Fibroblast of lung (primary cell): ENCODE results near the gene GAPVD1. TPM values are rescaled to one million over a fixed set of nuclear protein-coding genes. Genes with fewer than 3 reads are reported as not detected.
A peak's percentile ranks its signal among the peaks of the same experiment; 100 is the strongest.

Experiments used
- DNase-seq, 2 donors: peaks; one replicate each; pipeline versions ENCODE4 v3.0.0 to v3.0.0-alpha.2; 2010; ENCODE audit warnings: low read depth in 2 of 2
- H2AFZ ChIP-seq: 2 replicates; pipeline ENCODE4 v1.5.1; 2012; ENCODE audit warnings: low read length, control low read depth, inconsistent platforms
- H3K27ac ChIP-seq: 2 replicates; pipeline ENCODE4 v1.5.1; 2011; ENCODE audit warnings: low read length, control low read depth; ENCODE audit not compliant: insufficient read depth
- H3K27me3 ChIP-seq: 2 replicates; pipeline ENCODE4 v1.5.1; 2011; ENCODE audit warnings: mild to moderate bottlenecking, low read length; ENCODE audit not compliant: control insufficient read depth, insufficient read depth
- H3K36me3 ChIP-seq: 2 replicates; pipeline ENCODE4 v1.5.1; 2011; ENCODE audit warnings: low read length; ENCODE audit not compliant: control insufficient read depth, insufficient read depth
- H3K4me1 ChIP-seq: 2 replicates; pipeline ENCODE4 v1.5.1; 2011; ENCODE audit warnings: low read length; ENCODE audit not compliant: control insufficient read depth, insufficient read depth; ENCODE audit errors: extremely low read depth
- H3K4me2 ChIP-seq: 2 replicates; pipeline ENCODE4 v1.5.1; 2011; ENCODE audit warnings: low read length, control low read depth; ENCODE audit not compliant: insufficient read depth; ENCODE audit errors: extremely low read depth
- H3K4me3 ChIP-seq, 4 experiments: fragments of 200-600 bp in 1 of 4; sonication (generic) in 1 of 4; replicated peaks in 1 of 4; 2 replicates each; pipeline ENCODE4 v1.5.1; 2011 to 2016; ENCODE audit warnings: low read length in 4 of 4, low read depth in 3 of 4, mild to moderate bottlenecking in 3 of 4, control low read depth in 2 of 4, inconsistent platforms in 1 of 4, mixed read lengths in 1 of 4; ENCODE audit not compliant: insufficient read depth in 1 of 4; ENCODE audit errors: control extremely low read depth in 1 of 4
- H3K79me2 ChIP-seq: 2 replicates; pipeline ENCODE4 v1.5.1; 2012; ENCODE audit warnings: mild to moderate bottlenecking, low read length, inconsistent platforms; ENCODE audit not compliant: control insufficient read depth, insufficient read depth
- H3K9ac ChIP-seq: 2 replicates; pipeline ENCODE4 v1.5.1; 2011; ENCODE audit warnings: mild to moderate bottlenecking, low read length, control low read depth; ENCODE audit not compliant: insufficient read depth
- H3K9me3 ChIP-seq: 2 replicates; pipeline ENCODE4 v1.5.1; 2012; ENCODE audit warnings: low read depth, low read length; ENCODE audit not compliant: control insufficient read depth, insufficient read depth
- H4K20me1 ChIP-seq: 2 replicates; pipeline ENCODE4 v1.5.1; 2011; ENCODE audit warnings: low read length; ENCODE audit not compliant: control insufficient read depth, insufficient read depth; ENCODE audit errors: extremely low read depth
- CTCF ChIP-seq, 2 donors: IDR thresholded peaks in 1 of 2; conservative IDR thresholded peaks in 1 of 2; 1 replicate in 1 of 2; 2 replicates in 1 of 2; pipeline ENCODE4 v1.5.1; 2011 to 2012; ENCODE audit warnings: low read length in 2 of 2, control low read depth in 1 of 2, inconsistent platforms in 1 of 2, low read depth in 1 of 2, mild to moderate bottlenecking in 1 of 2
- EZH2 ChIP-seq: IDR thresholded peaks from 2 replicates; pipeline ENCODE4 v1.5.1; 2012; ENCODE audit warnings: low read length, control low read depth, mild to moderate bottlenecking; ENCODE audit errors: missing control alignments
- polyA plus RNA-seq, 2 donors: library from polyadenylated mRNA; depleted of rRNA in 1 of 2; stranded (reverse) in 1 of 2; unstranded in 1 of 2; fragments of >200 nt; gene quantifications; 2 replicates each; pipeline ENCODE4 v1.2.1, GENCODE V29; 2011 to 2012; ENCODE audit warnings: missing spikeins in 1 of 2
- total RNA-seq: library from RNA; depleted of rRNA; stranded (reverse); fragments of >200 nt; gene quantifications from 2 replicates; pipeline ENCODE4 v1.2.1, GENCODE V29; 2014

GAPVD1 gene
- total and polyA plus RNA-seq, 2 donors (not counting 1 experiment from before 2014, with no cell fraction given), result 23.0 to 72.3 TPM

DNA sequence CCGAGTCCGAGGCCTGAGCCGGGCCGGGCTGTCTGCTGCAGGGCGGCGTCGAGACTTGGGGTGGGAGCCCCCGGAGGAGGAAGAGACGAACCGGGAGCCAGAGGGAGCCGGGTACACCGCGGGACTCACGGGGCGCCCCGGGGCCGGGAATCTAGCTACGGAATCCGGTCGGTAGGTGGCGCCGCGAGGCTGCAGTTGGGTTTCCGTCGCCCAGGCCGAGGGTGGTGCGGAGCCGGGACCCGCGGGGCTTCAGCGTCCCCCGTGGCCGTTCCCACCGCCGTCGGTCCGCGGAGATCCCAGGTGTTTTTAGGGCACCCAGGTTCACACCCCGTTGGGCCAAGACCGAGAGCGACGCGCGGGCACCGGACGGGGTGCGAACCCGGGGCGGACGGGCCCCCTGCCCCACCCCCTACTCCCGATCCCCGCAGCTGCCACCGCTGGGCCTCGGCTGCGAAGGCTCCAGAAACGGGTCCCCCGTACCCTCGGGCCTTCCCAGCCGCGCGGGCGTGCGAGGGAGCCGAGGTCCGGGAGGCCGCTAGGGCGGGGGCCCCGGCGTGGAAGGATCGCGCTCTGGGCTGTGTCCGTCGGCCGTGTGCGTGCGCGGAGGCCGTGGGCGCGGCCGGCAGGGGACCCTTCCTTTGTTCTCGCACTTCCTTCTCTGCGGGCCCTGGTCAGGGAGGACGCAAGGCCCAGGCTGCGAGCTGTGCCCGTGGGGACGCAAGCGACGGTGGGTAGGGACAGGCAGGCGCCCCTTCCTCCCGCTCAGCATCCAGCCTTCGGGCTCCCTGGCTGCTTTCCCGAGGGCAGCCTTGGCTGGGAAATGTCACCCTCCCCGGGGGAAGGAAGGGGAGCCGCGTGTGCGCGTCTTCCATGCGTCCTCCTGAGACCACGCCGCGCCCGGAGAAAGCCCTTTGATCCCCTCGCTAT, 146.6 kb downstream of the GAPVD1 start:
- TF ChIP-seq CTCF (conservative IDR thresholded peaks at IDR 0.05 in 1 of 2, IDR thresholded peaks at IDR 0.05 in 1 of 2; ENCODE audit: low read depth in 1 of 2, low read length in 2 of 2), result peak; percentile 65 to 69
- TF ChIP-seq EZH2, result no peak
- H3K4me3 ChIP-seq, result peak overlapping the region; percentile 27 to 60 (median 39)
- no peaks in the 10 kb centered on the region for H3K27me3 ChIP-seq
- H3K4me2 ChIP-seq, result peak overlapping the region; percentile 84
- H2AFZ ChIP-seq, result peak overlapping the region; percentile 84
- H3K9ac ChIP-seq, result peak overlapping the region; percentile 62
- no peaks in the 10 kb centered on the region for H3K4me1 ChIP-seq
- H3K9me3 ChIP-seq, result no peaks in the 10 kb centered on the region
- H3K36me3 ChIP-seq, result no peaks in the 10 kb centered on the region
- DNase-seq, result peak; percentile 60 to 72
- H4K20me1 ChIP-seq, result no peaks in the 10 kb centered on the region
- H3K79me2 ChIP-seq, result no peaks in the 10 kb centered on the region
- peak overlapping the region; percentile 53 for H3K27ac ChIP-seq

GRCh38 chr9:125409217-125409636, 147.6 kb downstream of the GAPVD1 start:
- H3K4me1 ChIP-seq, result no peaks in the 10 kb centered on the region
- TF ChIP-seq CTCF (conservative IDR thresholded peaks at IDR 0.05 in 1 of 2, IDR thresholded peaks at IDR 0.05 in 1 of 2; ENCODE audit: low read depth in 1 of 2, low read length in 2 of 2) (no peak), EZH2 (no peak)
- no peak overlapping the region for H3K4me2 ChIP-seq

GRCh38 chr9:125409637-125410521, 148.3 kb downstream of the GAPVD1 start:
- Histone ChIP-seq H3K79me2 (no peaks in the 10 kb centered on the region), H2AFZ (no peak overlapping the region), H3K4me3 (no peak overlapping the region), H4K20me1 (no peaks in the 10 kb centered on the region), H3K4me1 (no peaks in the 10 kb centered on the region), H3K36me3 (no peaks in the 10 kb centered on the region), H3K9ac (no peak overlapping the region), H3K4me2 (no peak overlapping the region), H3K9me3 (no peaks in the 10 kb centered on the region), H3K27ac (no peak overlapping the region), H3K27me3 (no peaks in the 10 kb centered on the region)
- TF ChIP-seq EZH2 (no peak), CTCF (conservative IDR thresholded peaks at IDR 0.05 in 1 of 2, IDR thresholded peaks at IDR 0.05 in 1 of 2; ENCODE audit: low read depth in 1 of 2, low read length in 2 of 2) (no peak)
- peak in 1 of 2 donors; percentile 69 for DNase-seq

More at GRCh38 chr9:125409217-125409636, 147.6 kb downstream of the GAPVD1 start:
- Histone ChIP-seq H3K27me3 (no peaks in the 10 kb centered on the region), H3K27ac (no peak overlapping the region), H3K9ac (no peak overlapping the region), H2AFZ (no peak overlapping the region), H4K20me1 (no peaks in the 10 kb centered on the region), H3K4me3 (no peak overlapping the region), H3K36me3 (no peaks in the 10 kb centered on the region), H3K79me2 (no peaks in the 10 kb centered on the region), H3K9me3 (no peaks in the 10 kb centered on the region)
- DNase-seq, result no peak
